ENCODE measurements around the gene KPNA4.
"Not testable (repeated sequence)": the region's sequence is repeated elsewhere in the genome, so short reads cannot be mapped to it uniquely, and the experiment has no call there.

KPNA4 gene

GRCh38 chr3:160482796-160483195 is 82.6 kb downstream of the KPNA4 start:
- DNase-seq = no peak

- DNase-seq = no peak
Measured at GRCh38 chr3:160481856-160482255, 83.5 kb downstream of the KPNA4 start.

GRCh38 chr3:160480931-160481330 is 84.4 kb downstream of the KPNA4 start:
- DNase-seq = no peak

GRCh38 chr3:160479376-160479775 is 86.0 kb downstream of the KPNA4 start:
- no peak for DNase-seq

- DNase-seq = no peak
Measured at GRCh38 chr3:160478338-160478737, 87.0 kb downstream of the KPNA4 start.

- no peak for DNase-seq
Measured at GRCh38 chr3:160477750-160478149, 87.6 kb downstream of the KPNA4 start.

- no peak for DNase-seq
Measured at GRCh38 chr3:160475884-160476283, 89.5 kb downstream of the KPNA4 start.

GRCh38 chr3:160475153-160475552 is 90.2 kb downstream of the KPNA4 start:
- DNase-seq = no peak

GRCh38 chr3:160474416-160474838 is 90.9 kb downstream of the KPNA4 start:
- no peak for DNase-seq

GRCh38 chr3:160473978-160474377 is 91.4 kb downstream of the KPNA4 start:
- no peak for DNase-seq

- DNase-seq = no peak
Measured at GRCh38 chr3:160473221-160473620, 92.2 kb downstream of the KPNA4 start.

- no peak for DNase-seq
Measured at GRCh38 chr3:160472344-160472743, 93.0 kb downstream of the KPNA4 start.

- no peak for DNase-seq
Measured at GRCh38 chr3:160471892-160472291, 93.5 kb downstream of the KPNA4 start.

GRCh38 chr3:160470181-160470580 is 95.2 kb downstream of the KPNA4 start:
- no peak for DNase-seq

GRCh38 chr3:160464971-160465370 is 100.4 kb downstream of the KPNA4 start:
- no peak for DNase-seq

GRCh38 chr3:160464321-160464720 is 101.0 kb downstream of the KPNA4 start:
- DNase-seq = no peak

- no peak for DNase-seq
Measured at GRCh38 chr3:160460033-160460432, 105.3 kb downstream of the KPNA4 start.

- DNase-seq = no peak
Measured at GRCh38 chr3:160459450-160459970, 105.9 kb downstream of the KPNA4 start.

GRCh38 chr3:160458151-160458550 is 107.2 kb downstream of the KPNA4 start:
- no peak for DNase-seq

- DNase-seq = no peak
Measured at GRCh38 chr3:160455846-160456245, 109.5 kb downstream of the KPNA4 start.

GRCh38 chr3:160454995-160455394 is 110.4 kb downstream of the KPNA4 start:
- DNase-seq = no peak

GRCh38 chr3:160452251-160452650 is 113.1 kb downstream of the KPNA4 start:
- not testable (repeated sequence) for DNase-seq

GRCh38 chr3:160451602-160452001 is 113.8 kb downstream of the KPNA4 start:
- no peak for DNase-seq

GRCh38 chr3:160450846-160451245 is 114.5 kb downstream of the KPNA4 start:
- DNase-seq = no peak

Measured in hematopoietic multipotent progenitor cell treated with erythropoietin and hydrocortisone succinate and interleukin-3 and kit ligand, for 8 days (in vitro differentiated cells).